ENCODE results near the gene SMARCA2. TPM values are rescaled to one million over a fixed set of nuclear protein-coding genes. Genes with fewer than 3 reads are reported as not detected.

Gene SMARCA2
- total and polyA plus RNA-seq, 4 experiments from 2014 or later, result 18.5 to 245 (median 142) TPM

DNA sequence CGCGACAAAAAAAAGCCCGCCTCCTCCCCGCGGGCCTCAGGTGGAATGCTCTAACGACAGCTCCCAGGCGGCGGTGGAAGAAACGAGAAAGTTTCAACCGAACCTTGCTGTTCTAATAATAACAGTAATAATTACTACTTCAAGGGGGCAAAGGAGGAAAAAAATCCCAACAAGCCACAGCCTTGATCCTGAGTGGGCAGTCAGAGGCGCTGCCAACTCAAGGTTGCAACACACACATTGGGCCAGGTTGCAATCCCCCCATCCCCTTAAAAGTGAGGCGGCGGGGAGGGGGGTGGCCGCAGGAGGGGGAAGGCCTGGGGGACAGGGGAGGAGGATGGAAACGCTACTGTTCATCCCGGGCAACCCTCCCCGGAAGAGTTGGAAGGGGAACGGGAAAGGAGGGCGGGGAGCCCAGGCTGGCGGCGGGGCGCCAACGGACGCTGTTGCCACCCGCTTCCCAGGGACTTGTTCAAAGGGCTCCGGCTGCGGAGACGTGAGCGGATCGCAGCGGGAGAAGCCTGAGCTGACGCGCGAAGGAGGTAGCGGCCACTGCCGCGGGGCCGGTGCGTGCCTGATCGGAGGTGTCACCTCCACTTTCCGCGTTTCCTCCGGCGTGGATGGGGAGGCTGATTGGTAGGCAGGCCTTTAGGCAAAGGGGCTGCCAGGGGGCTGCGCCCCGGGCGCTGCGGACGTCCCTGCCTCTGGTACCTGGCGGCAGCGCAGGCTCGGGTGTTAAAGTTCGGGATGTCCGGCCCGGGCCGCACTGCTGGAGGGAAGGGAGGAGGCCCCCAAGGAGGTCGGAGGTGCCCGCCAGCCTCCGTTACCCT lies 647 bp downstream of the SMARCA2 start:
- Histone ChIP-seq H3K9me3 (ENCODE audit: control insufficient read depth in 1 of 2, low read length in 2 of 2) (no peaks in the 10 kb centered on the region), H3K4me3 (ENCODE audit: low read length in 2 of 2) (peak overlapping the region; percentile 43 to 84), H3K36me3 (ENCODE audit: insufficient read depth, low read length) (no peaks in the 10 kb centered on the region), H3K4me1 (ENCODE audit: insufficient read depth, low read length) (peaks cover 37% of the 10 kb centered on the region), H3K27me3 (ENCODE audit: insufficient read depth, low read length) (no peaks in the 10 kb centered on the region), H3K27ac (ENCODE audit: low read depth, low read length) (peak overlapping the region; percentile 92)
- peaks cover 0 to 3% of the 10 kb centered on the region in 2 donors for H3K27me3 Mint-ChIP-seq
- H3K4me3 Mint-ChIP-seq, result peak overlapping the region; percentile 95 to 100 (median 99)
- DNase-seq, result peak; percentile 51 to 65 (median 58)
- H3K9me3 Mint-ChIP-seq, result peaks cover 0 to 8% (median 0%) of the 10 kb centered on the region in 8 donors
- H3K27ac Mint-ChIP-seq, result peak overlapping the region; percentile 96 to 100 (median 99)
- ChIA-PET CTCF (ENCODE audit: partially characterized antibody) (interaction anchor here (0.6 to 1.8 kb wide), 4 partner anchors 39 to 71 kb away, joined by 3 to 10 read pairs (median 4); no protein-coding TSS in a partner anchor), POLR2A (ENCODE audit: partially characterized antibody) (interaction anchor here (0.7 to 7.3 kb wide), 20 partner anchors 8 to 1511 kb away, joined by 3 to 174 read pairs (median 5); partner anchors contain the start of genes PUM3 and RFX3)
- peaks cover 19 to 48% (median 30%) of the 10 kb centered on the region in 4 donors for H3K4me1 Mint-ChIP-seq
- peaks cover 0 to 29% of the 10 kb centered on the region in 2 donors for H3K36me3 Mint-ChIP-seq
- intact Hi-C loops (cut with micrococcal nuclease), result loop anchor here (1.0 to 5.0 kb wide), 8 partner anchors 15 to 1512 kb away; partner anchors contain the start of genes PUM3 and RFX3

- peaks cover 25 to 57% (median 38%) of the 10 kb centered on the region in 4 donors for H3K4me1 Mint-ChIP-seq
- ChIA-PET CTCF (ENCODE audit: partially characterized antibody) (interaction anchor here (1.3 to 1.4 kb wide), 2 partner anchors 32 to 38 kb away, joined by 4 to 9 read pairs; no protein-coding TSS in a partner anchor), POLR2A (ENCODE audit: partially characterized antibody) (interaction anchor here (1.0 to 7.3 kb wide), 16 partner anchors 7 to 1510 kb away, joined by 3 to 174 read pairs (median 7); partner anchors contain the start of genes PUM3 and RFX3)
- intact Hi-C loops (cut with micrococcal nuclease), result loop anchor here (2.0 to 5.0 kb wide), 4 partner anchors 14 to 1511 kb away; partner anchors contain the start of genes PUM3 and RFX3
- Histone ChIP-seq H3K9me3 (ENCODE audit: control insufficient read depth in 1 of 2, low read length in 2 of 2) (no peaks in the 10 kb centered on the region), H3K36me3 (ENCODE audit: insufficient read depth, low read length) (no peaks in the 10 kb centered on the region), H3K4me1 (ENCODE audit: insufficient read depth, low read length) (peaks cover 46% of the 10 kb centered on the region), H3K27me3 (ENCODE audit: insufficient read depth, low read length) (no peaks in the 10 kb centered on the region), H3K27ac (ENCODE audit: low read depth, low read length) (peak overlapping the region; percentile 92), H3K4me3 (ENCODE audit: low read length in 2 of 2) (peak overlapping the region; percentile 43 to 84)
- H3K27ac Mint-ChIP-seq, result peak overlapping the region; percentile 96 to 100 (median 100)
- DNase-seq, result peak; percentile 51 to 76 (median 63)
- peak overlapping the region; percentile 95 to 100 (median 99) for H3K4me3 Mint-ChIP-seq
- peaks cover 0 to 8% (median 0%) of the 10 kb centered on the region in 8 donors for H3K9me3 Mint-ChIP-seq
- H3K36me3 Mint-ChIP-seq, result peaks cover 0 to 29% of the 10 kb centered on the region in 2 donors
- H3K27me3 Mint-ChIP-seq, result peaks cover 0 to 3% of the 10 kb centered on the region in 2 donors
Measured at GRCh38 chr9:2016408-2017330, 1.5 kb downstream of the SMARCA2 start.

- peaks cover 0 to 8% (median 0%) of the 10 kb centered on the region in 8 donors for H3K9me3 Mint-ChIP-seq
- peaks cover 31 to 66% (median 44%) of the 10 kb centered on the region in 4 donors for H3K4me1 Mint-ChIP-seq
Measured at GRCh38 chr9:2017331-2018161, 2.4 kb downstream of the SMARCA2 start.

GRCh38 chr9:2018162-2018643 lies 3.1 kb downstream of the SMARCA2 start:
- Mint-ChIP-seq H3K27me3 (peaks cover 0 to 3% of the 10 kb centered on the region in 2 donors), H3K27ac (peak overlapping the region; percentile 96 to 100 (median 100)), H3K4me1 (peaks cover 38 to 72% (median 50%) of the 10 kb centered on the region in 4 donors), H3K36me3 (peaks cover 0 to 29% of the 10 kb centered on the region in 2 donors), H3K9me3 (peaks cover 0 to 8% (median 0%) of the 10 kb centered on the region in 8 donors), H3K4me3 (peak overlapping the region; percentile 95 to 100 (median 99))
- DNase-seq, result peak in 3 of 5 donors; percentile 36 to 49 (median 39)
- intact Hi-C loops (cut with micrococcal nuclease), result loop anchor here (1.0 to 5.0 kb wide), 3 partner anchors 8 to 1509 kb away; partner anchors contain the start of gene RFX3
- Histone ChIP-seq H3K36me3 (ENCODE audit: insufficient read depth, low read length) (no peaks in the 10 kb centered on the region), H3K4me1 (ENCODE audit: insufficient read depth, low read length) (peaks cover 58% of the 10 kb centered on the region), H3K27ac (ENCODE audit: low read depth, low read length) (peak overlapping the region; percentile 92), H3K4me3 (ENCODE audit: low read length in 2 of 2) (peak overlapping the region; percentile 84 to 98), H3K27me3 (ENCODE audit: insufficient read depth, low read length) (no peaks in the 10 kb centered on the region), H3K9me3 (ENCODE audit: control insufficient read depth in 1 of 2, low read length in 2 of 2) (no peaks in the 10 kb centered on the region)
- ChIA-PET CTCF (ENCODE audit: partially characterized antibody) (interaction anchor here (0.6 to 1.4 kb wide), 3 partner anchors 31 to 137 kb away, joined by 3 to 9 read pairs (median 4); no protein-coding TSS in a partner anchor), POLR2A (ENCODE audit: partially characterized antibody) (interaction anchor here (0.6 to 7.3 kb wide), 9 partner anchors 9 to 1509 kb away, joined by 3 to 174 read pairs (median 8); partner anchors contain the start of genes PUM3 and RFX3)

More at GRCh38 chr9:2017331-2018161, 2.4 kb downstream of the SMARCA2 start:
- peak overlapping the region; percentile 96 to 100 (median 100) for H3K27ac Mint-ChIP-seq
- H3K9me3 ChIP-seq (ENCODE audit: control insufficient read depth in 1 of 2, low read length in 2 of 2), result no peaks in the 10 kb centered on the region
- H3K27ac ChIP-seq (ENCODE audit: low read depth, low read length), result peak overlapping the region; percentile 92
- H3K36me3 Mint-ChIP-seq, result peaks cover 0 to 29% of the 10 kb centered on the region in 2 donors
- peak; percentile 87 to 91 (median 91) for DNase-seq
- ChIA-PET POLR2A (ENCODE audit: partially characterized antibody) (interaction anchor here (0.6 to 7.3 kb wide), 14 partner anchors 10 to 1509 kb away, joined by 3 to 174 read pairs (median 5); partner anchors contain the start of genes PUM3 and RFX3), CTCF (ENCODE audit: partially characterized antibody) (interaction anchor here (0.6 to 1.4 kb wide), 3 partner anchors 31 to 138 kb away, joined by 3 to 9 read pairs (median 4); no protein-coding TSS in a partner anchor)
- intact Hi-C loops (cut with micrococcal nuclease), result loop anchor here (1.0 to 5.0 kb wide), 5 partner anchors 9 to 1510 kb away; partner anchors contain the start of genes PUM3 and RFX3
- no peaks in the 10 kb centered on the region for H3K27me3 ChIP-seq (ENCODE audit: insufficient read depth, low read length)
- peaks cover 52% of the 10 kb centered on the region for H3K4me1 ChIP-seq (ENCODE audit: insufficient read depth, low read length)
- no peaks in the 10 kb centered on the region for H3K36me3 ChIP-seq (ENCODE audit: insufficient read depth, low read length)
- peak overlapping the region; percentile 95 to 100 (median 99) for H3K4me3 Mint-ChIP-seq
- H3K4me3 ChIP-seq (ENCODE audit: low read length in 2 of 2), result peak overlapping the region; percentile 84 to 98
- H3K27me3 Mint-ChIP-seq, result peaks cover 0 to 3% of the 10 kb centered on the region in 2 donors

- H3K9me3 Mint-ChIP-seq, result peaks cover 0 to 8% (median 0%) of the 10 kb centered on the region in 8 donors
- peak; percentile 45 to 69 (median 64) for DNase-seq
- Histone ChIP-seq H3K27me3 (ENCODE audit: insufficient read depth, low read length) (no peaks in the 10 kb centered on the region), H3K9me3 (ENCODE audit: control insufficient read depth in 1 of 2, low read length in 2 of 2) (no peaks in the 10 kb centered on the region), H3K4me1 (ENCODE audit: insufficient read depth, low read length) (peaks cover 64% of the 10 kb centered on the region), H3K27ac (ENCODE audit: low read depth, low read length) (peak overlapping the region; percentile 92), H3K4me3 (ENCODE audit: low read length in 2 of 2) (peak overlapping the region; percentile 84 to 98), H3K36me3 (ENCODE audit: insufficient read depth, low read length) (no peaks in the 10 kb centered on the region)
- intact Hi-C loops (cut with micrococcal nuclease), result loop anchor here (1.0 to 5.0 kb wide), 3 partner anchors 7 to 1508 kb away; partner anchors contain the start of gene RFX3
- CTCF ChIA-PET (ENCODE audit: partially characterized antibody), result no interaction called here
- H3K36me3 Mint-ChIP-seq, result peaks cover 0 to 29% of the 10 kb centered on the region in 2 donors
- peaks cover 0 to 3% of the 10 kb centered on the region in 2 donors for H3K27me3 Mint-ChIP-seq
- H3K4me1 Mint-ChIP-seq, result peaks cover 45 to 80% (median 55%) of the 10 kb centered on the region in 4 donors
- POLR2A ChIA-PET (ENCODE audit: partially characterized antibody), result interaction anchor here (2.7 to 7.3 kb wide), 3 partner anchors 8 to 36 kb away, joined by 8 to 174 read pairs (median 88); no protein-coding TSS in a partner anchor
- peak overlapping the region; percentile 95 to 100 (median 99) for H3K4me3 Mint-ChIP-seq
- peak overlapping the region; percentile 96 to 100 (median 100) for H3K27ac Mint-ChIP-seq
Measured at GRCh38 chr9:2018764-2019558, 3.8 kb downstream of the SMARCA2 start.

Data from CD4-positive, alpha-beta memory T cell (primary cell).